HG02981 (cell line): ENCODE data around the gene TPCN2.

Source experiments
- ATAC-seq: cut with Tn5 transposase; IDR thresholded peaks from one replicate; pipeline ENCODE4 v1.9.1; 2021; ENCODE audit warnings: mild to moderate bottlenecking, moderate library complexity; ENCODE audit not compliant: unreplicated experiment

TPCN2 gene

GRCh38 chr11:69091638-69092165, 43.0 kb downstream of the TPCN2 start:
- no peak for ATAC-seq

- ATAC-seq, result no peak
Observed at GRCh38 chr11:69092263-69092662, 43.5 kb downstream of the TPCN2 start.

- ATAC-seq, result no peak
Observed at GRCh38 chr11:69093106-69093505, 44.4 kb downstream of the TPCN2 start.

GRCh38 chr11:69094111-69094914, 45.6 kb downstream of the TPCN2 start:
- no peak for ATAC-seq

- ATAC-seq, result no peak
Observed at GRCh38 chr11:69094915-69095290, 46.2 kb downstream of the TPCN2 start.

- no peak for ATAC-seq
Observed at GRCh38 chr11:69095300-69095699, 46.6 kb downstream of the TPCN2 start.

- ATAC-seq, result no peak
Observed at GRCh38 chr11:69096473-69096872, 47.7 kb downstream of the TPCN2 start.

GRCh38 chr11:69097263-69097662, 48.5 kb downstream of the TPCN2 start:
- ATAC-seq, result no peak

GRCh38 chr11:69099180-69099579, 50.4 kb downstream of the TPCN2 start:
- ATAC-seq, result no peak

- no peak for ATAC-seq
Observed at GRCh38 chr11:69100454-69101114, 51.9 kb downstream of the TPCN2 start.

GRCh38 chr11:69101115-69101791, 52.5 kb downstream of the TPCN2 start:
- ATAC-seq, result no peak

GRCh38 chr11:69101792-69102695, 53.3 kb downstream of the TPCN2 start:
- ATAC-seq, result no peak

GRCh38 chr11:69102732-69103615, 54.2 kb downstream of the TPCN2 start:
- no peak for ATAC-seq

GRCh38 chr11:69104212-69104855, 55.6 kb downstream of the TPCN2 start:
- no peak for ATAC-seq

- no peak for ATAC-seq
Observed at GRCh38 chr11:69104856-69105395, 56.2 kb downstream of the TPCN2 start.

GRCh38 chr11:69105461-69106030, 56.8 kb downstream of the TPCN2 start:
- no peak for ATAC-seq

GRCh38 chr11:69106031-69106811, 57.5 kb downstream of the TPCN2 start:
- ATAC-seq, result no peak

GRCh38 chr11:69107413-69107812, 58.7 kb downstream of the TPCN2 start:
- no peak for ATAC-seq
